ENCODE data around the gene ZNF197.
A peak's percentile ranks its signal among the peaks of the same experiment; 100 is the strongest.

Gene ZNF197

GRCh38 chr3:44643024-44643423 lies 18.2 kb downstream of the ZNF197 start:
- Mint-ChIP-seq H3K4me1 (peaks cover 3% of the 10 kb centered on the region), H3K9me3 (peaks cover 93% of the 10 kb centered on the region), H3K4me3 (no peak overlapping the region), H3K27ac (no peak overlapping the region), H3K36me3 (ENCODE audit: low read depth) (peaks cover 100% of the 10 kb centered on the region), H3K27me3 (ENCODE audit: low read depth, poor library complexity) (no peaks in the 10 kb centered on the region)
- TF ChIP-seq CTCF (IDR thresholded peaks at IDR 0.05): no peak
- no peak for DNase-seq

GRCh38 chr3:44647771-44648170 lies 22.9 kb downstream of the ZNF197 start:
- H3K36me3 Mint-ChIP-seq (ENCODE audit: low read depth): peaks cover 83% of the 10 kb centered on the region
- peak overlapping the region; percentile 91 for H3K4me3 Mint-ChIP-seq
- H3K4me1 Mint-ChIP-seq: peaks cover 19% of the 10 kb centered on the region
- DNase-seq: no peak
- no peak overlapping the region for H3K27ac Mint-ChIP-seq
- no peaks in the 10 kb centered on the region for H3K27me3 Mint-ChIP-seq (ENCODE audit: low read depth, poor library complexity)
- no peak for TF ChIP-seq CTCF (IDR thresholded peaks at IDR 0.05)
- peaks cover 47% of the 10 kb centered on the region for H3K9me3 Mint-ChIP-seq

- Mint-ChIP-seq H3K36me3 (ENCODE audit: low read depth) (peaks cover 83% of the 10 kb centered on the region), H3K9me3 (peaks cover 38% of the 10 kb centered on the region), H3K27me3 (ENCODE audit: low read depth, poor library complexity) (no peaks in the 10 kb centered on the region), H3K27ac (peak within 1 kb of the TSS; percentile 97), H3K4me3 (peak within 1 kb of the TSS; percentile 91), H3K4me1 (peaks cover 19% of the 10 kb centered on the region)
- DNase-seq: peak; percentile 78
- TF ChIP-seq CTCF (IDR thresholded peaks at IDR 0.05): no peak
These were observed 23.9 kb downstream of the ZNF197 start, which contains the start of gene ZNF35 for GRCh38 chr3:44648564-44649229. TSS of gene ZNF35 (plus strand) at chr3:44648732. CDS start at chr3:44651068, 2,336 bp downstream.

- no peak for TF ChIP-seq CTCF (IDR thresholded peaks at IDR 0.05)
- no peak for DNase-seq
- Mint-ChIP-seq H3K9me3 (peaks cover 34% of the 10 kb centered on the region), H3K4me3 (peak overlapping the region; percentile 91), H3K36me3 (ENCODE audit: low read depth) (peaks cover 83% of the 10 kb centered on the region), H3K4me1 (peaks cover 19% of the 10 kb centered on the region), H3K27me3 (ENCODE audit: low read depth, poor library complexity) (no peaks in the 10 kb centered on the region), H3K27ac (no peak overlapping the region)
These were observed 24.9 kb downstream of the ZNF197 start for GRCh38 chr3:44649709-44650108.

- Mint-ChIP-seq H3K27ac (no peak overlapping the region), H3K4me3 (no peak overlapping the region), H3K27me3 (ENCODE audit: low read depth, poor library complexity) (peaks cover 3% of the 10 kb centered on the region), H3K36me3 (ENCODE audit: low read depth) (peaks cover 89% of the 10 kb centered on the region), H3K9me3 (peaks cover 39% of the 10 kb centered on the region), H3K4me1 (peaks cover 11% of the 10 kb centered on the region)
- no peak for TF ChIP-seq CTCF (IDR thresholded peaks at IDR 0.05)
- DNase-seq: no peak
These were observed 29.2 kb downstream of the ZNF197 start for GRCh38 chr3:44654039-44654438.

GRCh38 chr3:44659015-44659414 lies 34.2 kb downstream of the ZNF197 start:
- H3K36me3 Mint-ChIP-seq (ENCODE audit: low read depth): peaks cover 99% of the 10 kb centered on the region
- H3K27ac Mint-ChIP-seq: no peak overlapping the region
- H3K4me3 Mint-ChIP-seq: no peak overlapping the region
- no peaks in the 10 kb centered on the region for H3K4me1 Mint-ChIP-seq
- DNase-seq: no peak
- peaks cover 63% of the 10 kb centered on the region for H3K9me3 Mint-ChIP-seq
- peaks cover 3% of the 10 kb centered on the region for H3K27me3 Mint-ChIP-seq (ENCODE audit: low read depth, poor library complexity)
- no peak for TF ChIP-seq CTCF (IDR thresholded peaks at IDR 0.05)

Measured in nephron progenitor cell (in vitro differentiated cells).